ENCODE measurements around the gene ASIC1. TPM values are rescaled to one million over a fixed set of nuclear protein-coding genes. Genes with fewer than 3 reads are reported as not detected.

Gene ASIC1
- polyA plus RNA-seq, 3 donors: not detected

DNA sequence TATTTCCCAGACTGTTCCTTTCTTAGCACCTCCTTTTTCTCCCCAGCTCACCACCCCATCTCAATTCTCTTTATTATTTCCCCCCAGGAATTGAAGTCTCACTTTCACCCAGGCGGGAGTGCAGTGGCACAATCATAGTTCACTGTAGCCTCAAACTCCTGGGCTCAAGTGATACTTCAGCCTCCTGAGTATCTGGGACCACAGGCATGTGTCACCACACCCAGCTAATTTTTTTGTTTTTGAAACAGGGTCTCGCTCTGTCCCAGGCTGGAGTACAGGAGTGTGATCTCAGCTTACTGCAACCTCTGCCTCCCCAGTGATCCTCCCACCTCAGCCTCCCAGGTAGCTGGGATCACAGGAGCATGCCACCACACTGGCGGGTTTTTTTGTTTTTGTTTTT, 43.1 kb upstream of the ASIC1 start:
- Mint-ChIP-seq H3K4me3 (no peak overlapping the region), H3K27me3 (ENCODE audit: low read depth in 3 of 3) (no peaks in the 10 kb centered on the region), H3K4me1 (peaks cover 29% of the 10 kb centered on the region), H3K27ac (peak overlapping the region in 4 of 7 donors; percentile 64 to 85 (median 78)), H3K36me3 (peaks cover 21 to 51% of the 10 kb centered on the region in 2 donors), H3K9me3 (no peaks in the 10 kb centered on the region)
- peak overlapping the region in 1 of 2 donors; percentile 52 for H3K27ac ChIP-seq (ENCODE audit: low read depth in 1 of 2, low read length in 2 of 2)
- H3K9me3 ChIP-seq (replicated peaks in 1 of 2; ENCODE audit: control insufficient read depth in 1 of 2, insufficient read depth in 1 of 2, low read length in 2 of 2): no peaks in the 10 kb centered on the region
- H4K20me1 ChIP-seq (ENCODE audit: insufficient read depth, low read length): no peaks in the 10 kb centered on the region
- DNase-seq: no peak
- H2AFZ ChIP-seq (ENCODE audit: insufficient read depth, low read depth, low read length, poor library complexity, severe bottlenecking): no peak overlapping the region
- H3K27me3 ChIP-seq (ENCODE audit: control insufficient read depth in 2 of 2, insufficient read depth in 2 of 2, low read length in 2 of 2): no peaks in the 10 kb centered on the region
- peaks cover 18 to 24% of the 10 kb centered on the region in 2 donors for H3K4me1 ChIP-seq (ENCODE audit: control insufficient read depth in 1 of 2, insufficient read depth in 2 of 2, low read length in 2 of 2)
- H3K36me3 ChIP-seq (replicated peaks in 1 of 2; ENCODE audit: control insufficient read depth in 1 of 2, insufficient read depth in 2 of 2, low read length in 2 of 2): peaks cover 7 to 27% of the 10 kb centered on the region in 2 donors
- no peak overlapping the region for H3K4me3 ChIP-seq (replicated peaks in 1 of 3; ENCODE audit: low read depth in 2 of 3, low read length in 3 of 3)
- intact Hi-C loops (cut with micrococcal nuclease): no loop called here
- TF ChIP-seq, protein P1, sequence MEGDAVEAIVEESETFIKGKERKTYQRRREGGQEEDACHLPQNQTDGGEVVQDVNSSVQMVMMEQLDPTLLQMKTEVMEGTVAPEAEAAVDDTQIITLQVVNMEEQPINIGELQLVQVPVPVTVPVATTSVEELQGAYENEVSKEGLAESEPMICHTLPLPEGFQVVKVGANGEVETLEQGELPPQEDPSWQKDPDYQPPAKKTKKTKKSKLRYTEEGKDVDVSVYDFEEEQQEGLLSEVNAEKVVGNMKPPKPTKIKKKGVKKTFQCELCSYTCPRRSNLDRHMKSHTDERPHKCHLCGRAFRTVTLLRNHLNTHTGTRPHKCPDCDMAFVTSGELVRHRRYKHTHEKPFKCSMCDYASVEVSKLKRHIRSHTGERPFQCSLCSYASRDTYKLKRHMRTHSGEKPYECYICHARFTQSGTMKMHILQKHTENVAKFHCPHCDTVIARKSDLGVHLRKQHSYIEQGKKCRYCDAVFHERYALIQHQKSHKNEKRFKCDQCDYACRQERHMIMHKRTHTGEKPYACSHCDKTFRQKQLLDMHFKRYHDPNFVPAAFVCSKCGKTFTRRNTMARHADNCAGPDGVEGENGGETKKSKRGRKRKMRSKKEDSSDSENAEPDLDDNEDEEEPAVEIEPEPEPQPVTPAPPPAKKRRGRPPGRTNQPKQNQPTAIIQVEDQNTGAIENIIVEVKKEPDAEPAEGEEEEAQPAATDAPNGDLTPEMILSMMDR (IDR thresholded peaks at IDR 0.05): no peak
- H3K9ac ChIP-seq (ENCODE audit: insufficient read depth, low read length, poor library complexity, severe bottlenecking): no peak overlapping the region
- 88% methylated on average over 1 of the region's 3 CpGs for WGBS (ENCODE audit: insufficient coverage)
- H3K79me2 ChIP-seq (ENCODE audit: insufficient read depth, low read length): peaks cover 92% of the 10 kb centered on the region
- no peak overlapping the region for H3K4me2 ChIP-seq (replicated peaks; ENCODE audit: extremely low read depth, low read length, poor library complexity, severe bottlenecking)

DNA sequence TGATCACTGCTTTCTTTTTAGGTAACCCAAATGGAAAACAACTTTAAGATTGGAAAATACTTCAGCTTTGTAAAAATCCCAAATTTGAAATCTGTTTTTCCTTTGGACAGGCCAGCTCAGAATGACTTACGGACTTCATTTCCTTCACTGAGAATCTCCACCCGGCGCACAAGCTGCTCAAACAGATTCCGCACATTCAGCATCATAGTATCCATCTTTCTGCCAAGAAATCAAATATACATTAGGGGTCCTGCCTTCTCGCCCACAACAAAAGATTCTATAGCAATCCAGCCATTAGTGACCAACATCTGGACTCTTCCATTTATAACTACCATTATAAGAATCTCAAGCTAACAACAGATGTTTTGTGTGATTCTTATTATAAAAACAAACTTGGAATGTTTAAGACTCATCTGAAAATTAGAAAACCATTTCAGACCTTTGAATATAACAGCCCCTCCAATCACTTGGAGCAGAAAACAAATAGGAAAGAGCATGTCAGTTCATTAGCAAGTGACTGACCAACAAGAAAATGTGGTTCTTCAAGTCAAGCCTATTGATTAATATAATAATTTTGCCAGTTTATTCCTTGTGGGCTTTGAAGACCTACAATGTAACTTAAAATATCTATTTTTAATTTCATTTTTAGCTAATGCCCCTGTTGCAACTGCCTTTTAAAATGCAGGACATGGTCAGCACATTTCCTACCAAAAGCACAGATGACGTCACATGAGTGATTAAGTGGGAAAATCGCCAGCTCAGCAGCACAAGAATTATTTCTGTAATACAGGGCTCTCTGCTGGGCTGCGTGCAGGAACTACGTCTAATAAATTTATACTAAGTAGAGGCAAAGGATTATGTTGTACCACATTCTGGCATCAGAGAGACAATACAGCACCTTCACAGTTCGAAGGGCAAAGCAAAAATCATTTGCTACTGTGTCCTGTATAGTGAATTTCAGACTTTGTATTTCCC, 40.6 kb upstream of the ASIC1 start:
- H3K9me3 ChIP-seq (replicated peaks in 1 of 2; ENCODE audit: control insufficient read depth in 1 of 2, insufficient read depth in 1 of 2, low read length in 2 of 2): no peaks in the 10 kb centered on the region
- peak overlapping the region in 1 of 3 experiments; percentile 60 for H3K4me3 ChIP-seq (replicated peaks in 1 of 3; ENCODE audit: low read depth in 2 of 3, low read length in 3 of 3)

More for the DNA sequence above, 40.6 kb upstream of the ASIC1 start:
- H3K79me2 ChIP-seq (ENCODE audit: insufficient read depth, low read length): peaks cover 95% of the 10 kb centered on the region
- H3K4me3 Mint-ChIP-seq: peak overlapping the region in 1 of 2 donors; percentile 37
- intact Hi-C loops (cut with micrococcal nuclease): no loop called here
- peak overlapping the region; percentile 4 to 85 for H3K27ac ChIP-seq (ENCODE audit: low read depth in 1 of 2, low read length in 2 of 2)
- H3K4me2 ChIP-seq (replicated peaks; ENCODE audit: extremely low read depth, low read length, poor library complexity, severe bottlenecking): peak overlapping the region; percentile 53
- 98% methylated on average over 5 of the region's 10 CpGs for WGBS (ENCODE audit: insufficient coverage)
- peak overlapping the region; percentile 34 for H3K9ac ChIP-seq (ENCODE audit: insufficient read depth, low read length, poor library complexity, severe bottlenecking)
- no peaks in the 10 kb centered on the region for H3K27me3 Mint-ChIP-seq (ENCODE audit: low read depth in 3 of 3)
- H3K36me3 ChIP-seq (replicated peaks in 1 of 2; ENCODE audit: control insufficient read depth in 1 of 2, insufficient read depth in 2 of 2, low read length in 2 of 2): peaks cover 9 to 21% of the 10 kb centered on the region in 2 donors
- no peaks in the 10 kb centered on the region for H3K27me3 ChIP-seq (ENCODE audit: control insufficient read depth in 2 of 2, insufficient read depth in 2 of 2, low read length in 2 of 2)
- H3K9me3 Mint-ChIP-seq: no peaks in the 10 kb centered on the region
- H3K36me3 Mint-ChIP-seq: peaks cover 17 to 31% of the 10 kb centered on the region in 2 donors
- no peaks in the 10 kb centered on the region for H4K20me1 ChIP-seq (ENCODE audit: insufficient read depth, low read length)
- TF ChIP-seq, protein P1 (IDR thresholded peaks at IDR 0.05): no peak
- peak overlapping the region; percentile 53 for H2AFZ ChIP-seq (ENCODE audit: insufficient read depth, low read depth, low read length, poor library complexity, severe bottlenecking)
- peak overlapping the region; percentile 64 to 96 (median 92) for H3K27ac Mint-ChIP-seq
- peaks cover 18 to 24% of the 10 kb centered on the region in 2 donors for H3K4me1 ChIP-seq (ENCODE audit: control insufficient read depth in 1 of 2, insufficient read depth in 2 of 2, low read length in 2 of 2)
- H3K4me1 Mint-ChIP-seq: peaks cover 31% of the 10 kb centered on the region
- peak; percentile 71 to 90 (median 78) for DNase-seq

All from CD14-positive monocyte (primary cell).